Activated naive CD4-positive, alpha-beta T cell treated with anti-CD3 and anti-CD28 coated beads, Interleukin-2, amount 50 U/mL, for 24 hours (primary cell): Measurements from ENCODE around the gene DOCK3.
"Not testable (repeated sequence)": the region's sequence is repeated elsewhere in the genome, so short reads cannot be mapped to it uniquely, and the experiment has no call there.

Experiments used
- H3K27ac Mint-ChIP-seq: one replicate; pipeline ENCODE4 v1.8.0; 2021; ENCODE audit warnings: mild to moderate bottlenecking, mixed read lengths
- H3K27me3 Mint-ChIP-seq: one replicate; pipeline ENCODE4 v1.8.0; 2021; ENCODE audit warnings: mixed read lengths
- H3K36me3 Mint-ChIP-seq: one replicate; pipeline ENCODE4 v1.8.0; 2021; ENCODE audit warnings: mixed read lengths
- H3K4me1 Mint-ChIP-seq: one replicate; pipeline ENCODE4 v1.8.0; 2021; ENCODE audit warnings: mixed read lengths
- H3K4me3 Mint-ChIP-seq: one replicate; pipeline ENCODE4 v1.8.0; 2021; ENCODE audit warnings: mild to moderate bottlenecking, mixed read lengths
- H3K9me3 Mint-ChIP-seq: one replicate; pipeline ENCODE4 v1.8.0; 2021; ENCODE audit warnings: mixed read lengths

The DOCK3 gene

DNA sequence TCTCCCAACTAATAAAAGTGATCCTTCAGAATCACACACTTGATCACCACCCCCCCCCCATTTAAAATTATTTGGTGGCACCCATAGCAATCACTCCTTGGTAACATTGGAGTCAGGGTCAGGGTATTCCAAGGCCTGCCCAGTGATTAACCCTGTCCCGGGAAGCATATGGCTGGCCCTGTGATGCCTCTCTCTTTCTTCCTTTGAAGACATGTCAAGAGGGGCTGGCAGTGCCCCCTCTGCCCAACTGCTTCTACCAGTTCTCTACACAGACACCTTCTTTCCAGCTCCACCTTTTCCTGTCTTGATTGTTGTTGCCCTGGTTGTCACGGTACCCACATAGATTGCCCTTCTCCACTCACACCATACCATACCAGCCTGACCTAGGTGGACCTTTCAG, 679.4 kb downstream of the DOCK3 start:
- no peaks in the 10 kb centered on the region for H3K9me3 Mint-ChIP-seq
- no peaks in the 10 kb centered on the region for H3K27me3 Mint-ChIP-seq
- H3K27ac Mint-ChIP-seq = no peak overlapping the region
- H3K4me1 Mint-ChIP-seq = peaks cover 6% of the 10 kb centered on the region
- H3K4me3 Mint-ChIP-seq = no peak overlapping the region
- peaks cover 4% of the 10 kb centered on the region for H3K36me3 Mint-ChIP-seq

GRCh38 chr3:51354731-51355615, 680.2 kb downstream of the DOCK3 start:
- no peaks in the 10 kb centered on the region for H3K27me3 Mint-ChIP-seq
- no peak overlapping the region for H3K4me3 Mint-ChIP-seq
- H3K4me1 Mint-ChIP-seq = peaks cover 6% of the 10 kb centered on the region
- H3K9me3 Mint-ChIP-seq = no peaks in the 10 kb centered on the region
- H3K36me3 Mint-ChIP-seq = no peaks in the 10 kb centered on the region
- H3K27ac Mint-ChIP-seq = no peak overlapping the region

DNA sequence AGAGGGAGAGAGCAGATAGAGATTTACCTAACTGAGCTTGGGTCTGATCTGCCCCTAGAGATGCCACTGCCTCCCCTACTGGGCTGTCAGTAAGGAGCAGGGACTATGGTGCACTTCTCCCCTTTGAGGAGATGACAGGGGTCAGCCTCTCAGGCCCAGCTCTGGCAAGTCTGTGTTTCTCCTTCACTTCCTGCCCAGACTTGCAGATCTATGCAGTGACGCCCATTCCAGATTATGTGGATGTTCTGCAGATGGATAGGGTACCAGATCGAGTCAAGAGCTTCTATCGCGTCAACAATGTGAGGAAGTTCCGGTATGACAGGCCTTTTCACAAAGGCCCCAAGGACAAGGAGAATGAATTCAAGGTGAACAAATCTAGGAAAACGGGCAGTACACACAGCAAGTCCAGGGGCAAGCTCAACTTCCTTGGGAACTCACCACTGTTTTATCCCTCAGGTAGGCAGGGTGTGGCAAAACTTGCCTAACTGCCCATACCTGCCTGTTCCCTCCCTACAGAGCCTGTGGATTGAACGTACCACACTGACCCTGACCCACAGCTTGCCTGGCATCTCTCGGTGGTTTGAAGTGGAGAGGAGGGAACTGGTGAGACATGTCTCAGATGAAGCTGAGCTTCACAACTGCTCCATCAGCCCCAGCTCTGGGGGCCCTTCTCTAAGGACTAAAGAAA, 681.3 kb downstream of the DOCK3 start:
- Mint-ChIP-seq H3K4me3 (no peak overlapping the region), H3K36me3 (no peaks in the 10 kb centered on the region), H3K9me3 (no peaks in the 10 kb centered on the region), H3K27ac (no peak overlapping the region), H3K27me3 (no peaks in the 10 kb centered on the region), H3K4me1 (peaks cover 6% of the 10 kb centered on the region)

- H3K4me1 Mint-ChIP-seq = peaks cover 6% of the 10 kb centered on the region
Measured at GRCh38 chr3:51357856-51358255, 683.1 kb downstream of the DOCK3 start.

GRCh38 chr3:51358981-51359380, 684.3 kb downstream of the DOCK3 start:
- Mint-ChIP-seq H3K9me3 (no peaks in the 10 kb centered on the region), H3K27me3 (no peaks in the 10 kb centered on the region), H3K4me3 (no peak overlapping the region), H3K27ac (no peak overlapping the region), H3K4me1 (peaks cover 6% of the 10 kb centered on the region), H3K36me3 (no peaks in the 10 kb centered on the region)

More at GRCh38 chr3:51357856-51358255, 683.1 kb downstream of the DOCK3 start:
- Mint-ChIP-seq H3K27me3 (no peaks in the 10 kb centered on the region), H3K27ac (no peak overlapping the region), H3K4me3 (no peak overlapping the region), H3K9me3 (no peaks in the 10 kb centered on the region), H3K36me3 (no peaks in the 10 kb centered on the region)

- Mint-ChIP-seq H3K9me3 (no peaks in the 10 kb centered on the region), H3K27me3 (no peaks in the 10 kb centered on the region), H3K36me3 (no peaks in the 10 kb centered on the region), H3K4me3 (no peak overlapping the region), H3K4me1 (no peaks in the 10 kb centered on the region), H3K27ac (no peak overlapping the region)
Measured at GRCh38 chr3:51360806-51361205, 686.1 kb downstream of the DOCK3 start.

DNA sequence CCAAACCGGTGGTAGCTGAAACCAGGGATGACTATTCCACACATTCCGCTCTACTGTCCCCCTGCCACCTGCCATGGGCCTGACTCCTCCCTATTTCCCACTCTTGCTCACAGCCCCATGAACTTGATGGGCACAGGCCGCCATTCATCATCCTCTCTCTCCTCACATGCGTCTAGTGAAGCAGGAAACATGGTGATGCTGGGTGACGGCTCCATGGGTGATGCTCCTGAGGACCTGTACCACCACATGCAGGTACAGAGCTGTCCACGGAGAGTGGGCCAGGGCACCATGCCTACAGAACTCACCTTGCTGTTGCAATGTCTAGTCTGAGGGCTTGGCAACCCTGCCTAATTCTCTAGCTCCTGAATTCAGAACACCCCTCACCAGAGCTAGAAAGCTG, 687.0 kb downstream of the DOCK3 start:
- Mint-ChIP-seq H3K27ac (no peak overlapping the region), H3K27me3 (no peaks in the 10 kb centered on the region), H3K4me1 (no peaks in the 10 kb centered on the region), H3K9me3 (no peaks in the 10 kb centered on the region), H3K4me3 (no peak overlapping the region), H3K36me3 (peaks cover 2% of the 10 kb centered on the region)

DNA sequence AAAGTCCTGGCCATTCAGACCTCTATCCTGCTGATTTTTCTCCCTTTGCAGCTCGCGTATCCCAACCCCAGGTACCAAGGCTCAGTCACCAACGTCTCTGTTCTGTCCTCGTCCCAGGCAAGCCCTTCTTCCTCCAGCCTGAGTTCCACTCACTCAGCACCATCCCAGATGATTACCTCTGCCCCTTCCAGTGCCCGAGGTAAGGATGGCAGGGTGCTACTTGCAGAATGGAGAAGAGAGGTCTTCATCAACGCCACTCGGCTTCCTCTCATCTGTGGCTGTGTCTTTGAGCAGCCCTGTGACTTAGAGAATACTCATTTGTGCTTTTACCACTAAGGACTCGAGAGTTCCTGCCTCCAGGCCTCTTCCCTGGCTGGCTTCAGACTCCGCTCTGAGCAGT, 687.7 kb downstream of the DOCK3 start:
- Mint-ChIP-seq H3K4me3 (no peak overlapping the region), H3K36me3 (peaks cover 2% of the 10 kb centered on the region), H3K9me3 (no peaks in the 10 kb centered on the region), H3K27ac (no peak overlapping the region), H3K27me3 (no peaks in the 10 kb centered on the region), H3K4me1 (no peaks in the 10 kb centered on the region)

DNA sequence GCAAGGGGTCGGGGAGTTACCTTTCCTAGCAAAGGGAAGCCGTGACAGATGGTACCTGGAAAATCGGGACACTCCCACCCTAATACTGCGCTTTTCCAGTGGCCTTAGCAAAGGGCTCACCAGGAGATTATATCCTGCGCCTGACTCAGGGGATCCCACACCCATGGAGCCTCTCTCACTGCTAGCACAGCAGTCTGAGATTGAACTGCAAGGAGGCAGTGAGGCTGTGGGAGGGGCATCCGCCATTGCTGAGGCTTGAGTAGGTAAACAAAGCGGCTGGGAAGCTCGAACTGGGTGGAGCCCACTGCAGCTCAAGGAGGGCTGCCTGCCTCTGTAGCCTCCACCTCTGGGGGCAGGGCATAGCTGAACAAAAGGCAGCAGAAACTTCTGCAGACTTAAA, 693.5 kb downstream of the DOCK3 start:
- H3K9me3 Mint-ChIP-seq, H3K4me3 Mint-ChIP-seq, H3K4me1 Mint-ChIP-seq, H3K36me3 Mint-ChIP-seq, H3K27me3 Mint-ChIP-seq, H3K27ac Mint-ChIP-seq: not testable (repeated sequence)

GRCh38 chr3:51371943-51372557, 697.3 kb downstream of the DOCK3 start:
- no peaks in the 10 kb centered on the region for H3K9me3 Mint-ChIP-seq
- H3K27ac Mint-ChIP-seq = no peak overlapping the region
- no peaks in the 10 kb centered on the region for H3K4me1 Mint-ChIP-seq
- no peak overlapping the region for H3K4me3 Mint-ChIP-seq
- no peaks in the 10 kb centered on the region for H3K27me3 Mint-ChIP-seq
- no peaks in the 10 kb centered on the region for H3K36me3 Mint-ChIP-seq

GRCh38 chr3:51373658-51374421, 699.1 kb downstream of the DOCK3 start:
- Mint-ChIP-seq H3K36me3 (no peaks in the 10 kb centered on the region), H3K4me3 (no peak overlapping the region), H3K4me1 (peaks cover under 1% of the 10 kb centered on the region), H3K27me3 (no peaks in the 10 kb centered on the region), H3K27ac (no peak overlapping the region), H3K9me3 (no peaks in the 10 kb centered on the region)

DNA sequence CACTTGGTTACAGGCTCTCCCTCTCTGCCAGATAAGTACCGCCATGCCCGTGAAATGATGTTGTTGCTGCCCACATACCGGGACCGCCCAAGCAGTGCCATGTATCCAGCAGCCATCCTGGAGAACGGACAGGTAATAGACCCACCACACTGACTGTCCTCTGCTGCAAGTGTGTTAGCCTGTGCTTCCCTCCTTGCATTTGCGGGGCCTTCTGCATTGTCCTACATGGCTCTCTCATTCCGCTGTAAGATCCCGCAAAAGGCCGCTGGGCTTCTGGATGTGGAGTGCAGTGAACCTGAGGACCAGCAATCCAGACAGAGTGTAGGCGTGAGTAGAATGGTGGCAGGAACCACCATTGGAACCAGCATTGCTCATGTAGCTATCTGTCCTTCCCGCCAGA, 699.7 kb downstream of the DOCK3 start:
- Mint-ChIP-seq H3K36me3 (no peaks in the 10 kb centered on the region), H3K9me3 (no peaks in the 10 kb centered on the region), H3K27me3 (no peaks in the 10 kb centered on the region), H3K27ac (no peak overlapping the region), H3K4me3 (no peak overlapping the region), H3K4me1 (peaks cover 7% of the 10 kb centered on the region)

GRCh38 chr3:51375136-51375535, 700.4 kb downstream of the DOCK3 start:
- Mint-ChIP-seq H3K36me3 (no peaks in the 10 kb centered on the region), H3K4me1 (peaks cover 8% of the 10 kb centered on the region), H3K4me3 (no peak overlapping the region), H3K9me3 (no peaks in the 10 kb centered on the region), H3K27ac (no peak overlapping the region), H3K27me3 (no peaks in the 10 kb centered on the region)

GRCh38 chr3:51375571-51375970, 700.8 kb downstream of the DOCK3 start:
- Mint-ChIP-seq H3K27me3 (no peaks in the 10 kb centered on the region), H3K36me3 (no peaks in the 10 kb centered on the region), H3K9me3 (no peaks in the 10 kb centered on the region), H3K27ac (no peak overlapping the region), H3K4me1 (peaks cover 8% of the 10 kb centered on the region), H3K4me3 (no peak overlapping the region)

DNA sequence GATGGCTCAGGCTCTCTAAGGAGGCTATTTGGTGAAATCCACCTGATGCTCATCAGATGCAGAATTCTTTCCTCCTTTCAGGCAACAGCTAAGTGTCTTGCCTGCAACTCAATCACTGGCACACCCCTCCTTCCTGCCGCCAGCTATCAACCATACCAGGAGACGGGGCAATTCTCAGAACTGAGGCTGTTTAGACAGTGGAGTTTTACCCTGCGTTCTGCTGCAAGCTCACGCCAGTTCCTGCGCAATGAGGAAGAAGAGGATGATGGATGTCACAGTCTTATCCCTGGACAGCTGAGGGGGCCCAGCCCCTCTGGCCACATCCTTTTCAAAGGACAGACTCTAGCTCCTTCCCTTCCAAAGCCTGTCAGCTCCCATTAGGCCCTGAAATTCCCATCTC, 703.3 kb downstream of the DOCK3 start:
- H3K36me3 Mint-ChIP-seq = no peaks in the 10 kb centered on the region
- H3K27ac Mint-ChIP-seq = no peak overlapping the region

More for the DNA sequence above, 703.3 kb downstream of the DOCK3 start:
- Mint-ChIP-seq H3K4me1 (peaks cover 9% of the 10 kb centered on the region), H3K9me3 (no peaks in the 10 kb centered on the region), H3K27me3 (no peaks in the 10 kb centered on the region), H3K4me3 (no peak overlapping the region)
